GM18511 (cell line): ENCODE data around the gene GALNT17.

Source experiments
- ATAC-seq: cut with Tn5 transposase; IDR thresholded peaks from one replicate; pipeline ENCODE4 v1.9.1; 2021; ENCODE audit warnings: mild to moderate bottlenecking, moderate library complexity; ENCODE audit not compliant: unreplicated experiment

Gene GALNT17

GRCh38 chr7:71486856-71487628 is 355.1 kb downstream of the GALNT17 start:
- ATAC-seq, result no peak

- ATAC-seq, result no peak
Measured at GRCh38 chr7:71488308-71488707, 356.4 kb downstream of the GALNT17 start.

GRCh38 chr7:71491336-71491735 is 359.4 kb downstream of the GALNT17 start:
- no peak for ATAC-seq

GRCh38 chr7:71495828-71496227 is 363.9 kb downstream of the GALNT17 start:
- ATAC-seq, result no peak

GRCh38 chr7:71497256-71497946 is 365.5 kb downstream of the GALNT17 start:
- no peak for ATAC-seq

- no peak for ATAC-seq
Measured at GRCh38 chr7:71498381-71498780, 366.4 kb downstream of the GALNT17 start.

GRCh38 chr7:71504697-71505441 is 372.9 kb downstream of the GALNT17 start:
- no peak for ATAC-seq

GRCh38 chr7:71506822-71507221 is 374.9 kb downstream of the GALNT17 start:
- ATAC-seq, result no peak

GRCh38 chr7:71507680-71508602 is 376.0 kb downstream of the GALNT17 start:
- no peak for ATAC-seq

GRCh38 chr7:71509381-71509780 is 377.4 kb downstream of the GALNT17 start:
- no peak for ATAC-seq

- ATAC-seq, result no peak
Measured at GRCh38 chr7:71511361-71511807, 379.4 kb downstream of the GALNT17 start.

GRCh38 chr7:71517940-71518699 is 386.2 kb downstream of the GALNT17 start:
- ATAC-seq, result no peak

- no peak for ATAC-seq
Measured at GRCh38 chr7:71518880-71519279, 386.9 kb downstream of the GALNT17 start.

GRCh38 chr7:71521506-71521905 is 389.6 kb downstream of the GALNT17 start:
- ATAC-seq, result no peak

GRCh38 chr7:71526106-71526505 is 394.2 kb downstream of the GALNT17 start:
- no peak for ATAC-seq

- no peak for ATAC-seq
Measured at GRCh38 chr7:71527213-71527612, 395.3 kb downstream of the GALNT17 start.

- ATAC-seq, result no peak
Measured at GRCh38 chr7:71535616-71536015, 403.7 kb downstream of the GALNT17 start.

- no peak for ATAC-seq
Measured at GRCh38 chr7:71538210-71538609, 406.3 kb downstream of the GALNT17 start.

GRCh38 chr7:71539615-71540014 is 407.7 kb downstream of the GALNT17 start:
- ATAC-seq, result no peak
